Measurements from ENCODE around the gene TMEM106A. TPM values are rescaled to one million over a fixed set of nuclear protein-coding genes. Genes with fewer than 3 reads are reported as not detected.

TMEM106A gene
- total and polyA plus RNA-seq, 2 of the 13 experiments (the other 11 are each of a cell fraction or from before 2014, with no cell fraction given): 16.9 to 35.9 TPM

- TF ChIP-seq GLMP (CRISPR knock-in tag; IDR thresholded peaks at IDR 0.05; ENCODE audit: borderline replicate concordance) (peak; percentile 34; the same call in 1 of the 2 replicates), ZNF280B (CRISPR knock-in tag; IDR thresholded peaks at IDR 0.05; ENCODE audit: borderline replicate concordance) (peak; percentile 74; the same call in 1 of the 2 replicates), HMGXB4 (CRISPR knock-in tag; IDR thresholded peaks at IDR 0.05; ENCODE audit: borderline replicate concordance in 1 of 2, low read depth in 1 of 2) (peak; percentile 77 to 82), U2AF1 (optimal IDR thresholded peaks at IDR 0.05; ENCODE audit: low read depth, low read length) (peak; percentile 40), FOXP4 (CRISPR knock-in tag; IDR thresholded peaks at IDR 0.05) (peak; percentile 74), ZNF574 (CRISPR knock-in tag; IDR thresholded peaks at IDR 0.05) (peak; percentile 61; the same call in 1 of the 2 replicates), NFKBIZ (CRISPR knock-in tag; IDR thresholded peaks at IDR 0.05) (0 out of 2 replicates have a peak, but pooled peaks have one; percentile 8), POLR2G (IDR thresholded peaks at IDR 0.05; ENCODE audit: low read depth, low read length) (peak; percentile 80), NAIF1 (CRISPR knock-in tag; IDR thresholded peaks at IDR 0.05; ENCODE audit: borderline replicate concordance) (0 out of 2 replicates have a peak, but pooled peaks have one; percentile 53), ZSCAN12 (CRISPR knock-in tag; IDR thresholded peaks at IDR 0.05) (0 out of 2 replicates have a peak, but pooled peaks have one; percentile 18), HIC2 (CRISPR knock-in tag; IDR thresholded peaks at IDR 0.05; ENCODE audit: low read depth) (no peak)
Measured at GRCh38 chr17:43170766-43171585, 40.7 kb upstream of the TMEM106A start, which contains the start of gene NBR1 (continued).

Data from HepG2 (cell line).